ENCODE data around the gene CALN1. TPM values are rescaled to one million over a fixed set of nuclear protein-coding genes. Genes with fewer than 3 reads are reported as not detected.

Gene CALN1
- total RNA-seq, 2 donors from 2014 or later, result 4.3 to 6.9 TPM

GRCh38 chr7:71780282-71780681 is 631.9 kb downstream of the CALN1 start:
- H3K9me3 ChIP-seq (ENCODE audit: control insufficient read depth, low read length), result no peaks in the 10 kb centered on the region
- no peak overlapping the region for H3K4me3 ChIP-seq (ENCODE audit: low read length)
- TF ChIP-seq, protein P1, sequence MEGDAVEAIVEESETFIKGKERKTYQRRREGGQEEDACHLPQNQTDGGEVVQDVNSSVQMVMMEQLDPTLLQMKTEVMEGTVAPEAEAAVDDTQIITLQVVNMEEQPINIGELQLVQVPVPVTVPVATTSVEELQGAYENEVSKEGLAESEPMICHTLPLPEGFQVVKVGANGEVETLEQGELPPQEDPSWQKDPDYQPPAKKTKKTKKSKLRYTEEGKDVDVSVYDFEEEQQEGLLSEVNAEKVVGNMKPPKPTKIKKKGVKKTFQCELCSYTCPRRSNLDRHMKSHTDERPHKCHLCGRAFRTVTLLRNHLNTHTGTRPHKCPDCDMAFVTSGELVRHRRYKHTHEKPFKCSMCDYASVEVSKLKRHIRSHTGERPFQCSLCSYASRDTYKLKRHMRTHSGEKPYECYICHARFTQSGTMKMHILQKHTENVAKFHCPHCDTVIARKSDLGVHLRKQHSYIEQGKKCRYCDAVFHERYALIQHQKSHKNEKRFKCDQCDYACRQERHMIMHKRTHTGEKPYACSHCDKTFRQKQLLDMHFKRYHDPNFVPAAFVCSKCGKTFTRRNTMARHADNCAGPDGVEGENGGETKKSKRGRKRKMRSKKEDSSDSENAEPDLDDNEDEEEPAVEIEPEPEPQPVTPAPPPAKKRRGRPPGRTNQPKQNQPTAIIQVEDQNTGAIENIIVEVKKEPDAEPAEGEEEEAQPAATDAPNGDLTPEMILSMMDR (conservative IDR thresholded peaks at IDR 0.05), result no peak
- no peaks in the 10 kb centered on the region for H3K4me1 ChIP-seq (ENCODE audit: control insufficient read depth, insufficient read depth, low read length)
- WGBS, 2 experiments (ENCODE audit: insufficient coverage in 1 of 2, insufficient read length in 1 of 2), result 40% methylated on average over 6 of the region's 7 CpGs; no CpG with 5 or more reads in 1 of the 2 experiments
- H3K27me3 ChIP-seq (ENCODE audit: control insufficient read depth, insufficient read depth, low read length, poor library complexity, severe bottlenecking), result no peaks in the 10 kb centered on the region
- no peak for DNase-seq
- Mint-ChIP-seq H3K27ac (no peak overlapping the region), H3K9me3 (no peaks in the 10 kb centered on the region), H3K36me3 (ENCODE audit: low read depth) (no peaks in the 10 kb centered on the region), H3K4me1 (peaks cover 12% of the 10 kb centered on the region), H3K27me3 (ENCODE audit: insufficient read depth) (peaks cover 21% of the 10 kb centered on the region), H3K4me3 (no peak overlapping the region)
- no peak overlapping the region for H3K9ac ChIP-seq (ENCODE audit: extremely low read depth, low read length, poor library complexity, severe bottlenecking)
- H3K27ac ChIP-seq (ENCODE audit: low read depth, low read length), result peak overlapping the region; percentile 29
- H3K36me3 ChIP-seq (ENCODE audit: control insufficient read depth, insufficient read depth, low read length), result no peaks in the 10 kb centered on the region

GRCh38 chr7:71777278-71777677 is 634.9 kb downstream of the CALN1 start:
- H3K9ac ChIP-seq (ENCODE audit: extremely low read depth, low read length, poor library complexity, severe bottlenecking), result no peak overlapping the region
- WGBS, 2 experiments (ENCODE audit: insufficient coverage in 1 of 2, insufficient read length in 1 of 2), result 91 to 93% methylated on average over 8 of the region's 8 CpGs
- Mint-ChIP-seq H3K27me3 (ENCODE audit: insufficient read depth) (peaks cover 24% of the 10 kb centered on the region), H3K4me3 (no peak overlapping the region), H3K9me3 (no peaks in the 10 kb centered on the region), H3K36me3 (ENCODE audit: low read depth) (no peaks in the 10 kb centered on the region), H3K4me1 (peaks cover 9% of the 10 kb centered on the region), H3K27ac (no peak overlapping the region)
- no peaks in the 10 kb centered on the region for H3K4me1 ChIP-seq (ENCODE audit: control insufficient read depth, insufficient read depth, low read length)
- TF ChIP-seq, protein P1 (conservative IDR thresholded peaks at IDR 0.05), result no peak
- no peak overlapping the region for H3K4me3 ChIP-seq (ENCODE audit: low read length)
- H3K27ac ChIP-seq (ENCODE audit: low read depth, low read length), result no peak overlapping the region
- no peaks in the 10 kb centered on the region for H3K9me3 ChIP-seq (ENCODE audit: control insufficient read depth, low read length)
- no peaks in the 10 kb centered on the region for H3K27me3 ChIP-seq (ENCODE audit: control insufficient read depth, insufficient read depth, low read length, poor library complexity, severe bottlenecking)
- no peaks in the 10 kb centered on the region for H3K36me3 ChIP-seq (ENCODE audit: control insufficient read depth, insufficient read depth, low read length)
- DNase-seq, result no peak

GRCh38 chr7:71776726-71777125 is 635.4 kb downstream of the CALN1 start:
- Histone ChIP-seq H3K9me3 (ENCODE audit: control insufficient read depth, low read length) (no peaks in the 10 kb centered on the region), H3K4me3 (ENCODE audit: low read length) (no peak overlapping the region), H3K4me1 (ENCODE audit: control insufficient read depth, insufficient read depth, low read length) (no peaks in the 10 kb centered on the region), H3K27me3 (ENCODE audit: control insufficient read depth, insufficient read depth, low read length, poor library complexity, severe bottlenecking) (no peaks in the 10 kb centered on the region), H3K9ac (ENCODE audit: extremely low read depth, low read length, poor library complexity, severe bottlenecking) (no peak overlapping the region), H3K27ac (ENCODE audit: low read depth, low read length) (no peak overlapping the region), H3K36me3 (ENCODE audit: control insufficient read depth, insufficient read depth, low read length) (no peaks in the 10 kb centered on the region)
- H3K36me3 Mint-ChIP-seq (ENCODE audit: low read depth), result no peaks in the 10 kb centered on the region
- no peak overlapping the region for H3K27ac Mint-ChIP-seq
- H3K4me3 Mint-ChIP-seq, result no peak overlapping the region
- no peak for DNase-seq
- H3K27me3 Mint-ChIP-seq (ENCODE audit: insufficient read depth), result peaks cover 20% of the 10 kb centered on the region
- TF ChIP-seq, protein P1 (conservative IDR thresholded peaks at IDR 0.05), result no peak
- peaks cover 9% of the 10 kb centered on the region for H3K4me1 Mint-ChIP-seq
- no peaks in the 10 kb centered on the region for H3K9me3 Mint-ChIP-seq
- WGBS, 2 experiments (ENCODE audit: insufficient coverage in 1 of 2, insufficient read length in 1 of 2), result 90 to 97% methylated on average over 9 of the region's 9 CpGs

Measured in endodermal cell (in vitro differentiated cells).